CD14-positive monocyte (primary cell): ENCODE data around the gene PYURF. TPM values are rescaled to one million over a fixed set of nuclear protein-coding genes. Genes with fewer than 3 reads are reported as not detected.

Experiments
- DNase-seq, 3 donors: peaks; one replicate each; pipeline ENCODE4 v3.0.0-alpha.2; 2011 to 2022
- H2AFZ ChIP-seq: 2 replicates; pipeline ENCODE4 v1.6.0; 2012; ENCODE audit warnings: mild to moderate bottlenecking, low read depth, low read length, inconsistent platforms; ENCODE audit not compliant: insufficient read depth, poor library complexity, severe bottlenecking
- H3K27ac ChIP-seq, 2 donors: 1 replicate in 1 of 2; 2 replicates in 1 of 2; pipeline ENCODE4 v1.5.1; 2012 to 2013; ENCODE audit warnings: low read length in 2 of 2, control low read depth in 1 of 2, inconsistent platforms in 1 of 2, low read depth in 1 of 2, mild to moderate bottlenecking in 1 of 2
- H3K27me3 ChIP-seq, 2 donors: one replicate each; pipeline versions ENCODE4 v1.6.0 to v1.6.1; 2011 to 2013; ENCODE audit warnings: low read length in 2 of 2; ENCODE audit not compliant: control insufficient read depth in 2 of 2, insufficient read depth in 2 of 2
- H3K36me3 ChIP-seq, 2 donors: replicated peaks in 1 of 2; 1 replicate in 1 of 2; 2 replicates in 1 of 2; pipeline versions ENCODE4 v1.5.1 to v1.6.1; 2012 to 2013; ENCODE audit warnings: low read length in 2 of 2, control low read depth in 1 of 2, inconsistent platforms in 1 of 2, mild to moderate bottlenecking in 1 of 2; ENCODE audit not compliant: insufficient read depth in 2 of 2, control insufficient read depth in 1 of 2
- H3K4me1 ChIP-seq, 2 donors: 1 replicate in 1 of 2; 2 replicates in 1 of 2; pipeline versions ENCODE4 v1.5.1 to v1.6.1; 2012 to 2013; ENCODE audit warnings: low read length in 2 of 2, control low read depth in 1 of 2, inconsistent platforms in 1 of 2, mild to moderate bottlenecking in 1 of 2, moderate library complexity in 1 of 2; ENCODE audit not compliant: insufficient read depth in 2 of 2, control insufficient read depth in 1 of 2
- H3K4me2 ChIP-seq: replicated peaks from 2 replicates; pipeline ENCODE3; 2012; ENCODE audit warnings: low read length, moderate library complexity, mild to moderate bottlenecking; ENCODE audit not compliant: poor library complexity, severe bottlenecking; ENCODE audit errors: extremely low read depth
- H3K4me3 ChIP-seq, 3 experiments: fragments of 200-600 bp in 1 of 3; sonication (generic) in 1 of 3; replicated peaks in 1 of 3; 1 replicate in 2 of 3; 2 replicates in 1 of 3; pipeline ENCODE4 v1.5.1; 2011 to 2013; ENCODE audit warnings: low read length in 3 of 3, mild to moderate bottlenecking in 3 of 3, control low read depth in 2 of 3, low read depth in 2 of 3, inconsistent platforms in 1 of 3, moderate library complexity in 1 of 3
- H3K79me2 ChIP-seq: 2 replicates; pipeline ENCODE4 v1.6.0; 2012; ENCODE audit warnings: mild to moderate bottlenecking, control low read depth, inconsistent platforms, low read length, moderate library complexity; ENCODE audit not compliant: insufficient read depth
- H3K9ac ChIP-seq: 2 replicates; pipeline ENCODE4 v1.6.0; 2017; ENCODE audit warnings: low read length, mild to moderate bottlenecking; ENCODE audit not compliant: insufficient read depth, poor library complexity, severe bottlenecking
- H3K9me3 ChIP-seq, 2 donors: replicated peaks in 1 of 2; 1 replicate in 1 of 2; 2 replicates in 1 of 2; pipeline versions ENCODE4 v1.5.1 to v1.6.1; 2012 to 2013; ENCODE audit warnings: low read length in 2 of 2, control low read depth in 1 of 2; ENCODE audit not compliant: control insufficient read depth in 1 of 2, insufficient read depth in 1 of 2
- H4K20me1 ChIP-seq: 2 replicates; pipeline ENCODE4 v1.6.0; 2012; ENCODE audit warnings: mild to moderate bottlenecking, low read length, control low read depth, moderate library complexity; ENCODE audit not compliant: insufficient read depth
- H3K27ac Mint-ChIP-seq, 7 donors: one replicate each; pipeline ENCODE4 v1.8.0; 2020; ENCODE audit warnings: mild to moderate bottlenecking in 7 of 7, mixed read lengths in 7 of 7, moderate library complexity in 6 of 7, inconsistent platforms in 2 of 7
- H3K27me3 Mint-ChIP-seq, 3 donors: one replicate each; pipeline ENCODE4 v1.8.0; 2021 to 2022; ENCODE audit warnings: low read depth in 3 of 3, mild to moderate bottlenecking in 3 of 3, mixed read lengths in 3 of 3, moderate library complexity in 3 of 3, inconsistent platforms in 1 of 3
- H3K36me3 Mint-ChIP-seq, 2 donors: one replicate each; pipeline ENCODE4 v1.8.0; 2020; ENCODE audit warnings: mixed read lengths in 2 of 2, inconsistent platforms in 1 of 2, mild to moderate bottlenecking in 1 of 2
- H3K4me1 Mint-ChIP-seq: one replicate; pipeline ENCODE4 v1.8.0; 2020; ENCODE audit warnings: mild to moderate bottlenecking, mixed read lengths
- H3K4me3 Mint-ChIP-seq, 2 donors: one replicate each; pipeline ENCODE4 v1.8.0; 2020; ENCODE audit warnings: mild to moderate bottlenecking in 2 of 2, mixed read lengths in 2 of 2, moderate library complexity in 1 of 2
- H3K9me3 Mint-ChIP-seq, 7 donors: one replicate each; pipeline ENCODE4 v1.8.0; 2020 to 2022; ENCODE audit warnings: mixed read lengths in 7 of 7, mild to moderate bottlenecking in 6 of 7, moderate library complexity in 6 of 7, inconsistent platforms in 2 of 7
- CTCF ChIP-seq: fragments of 200-600 bp; IDR thresholded peaks from one replicate; pipeline ENCODE4 v1.8.0; 2022; ENCODE audit warnings: antibody characterized with exemption, mild to moderate bottlenecking
- WGBS: methylation state at CpG from one replicate; pipeline ENCODE4 v1.1.5; 2013; ENCODE audit warnings: missing lambda C conversion rate; ENCODE audit not compliant: insufficient coverage; 5-methylcytosine and 5-hydroxymethylcytosine counted together
- intact Hi-C, 2 donors: fragments of 100-400 bp; cut with micrococcal nuclease; formaldehyde crosslinking; loops; one replicate each; pipeline versions ENCODE4 v1.15.0 to v1.15.1; 2023
- polyA plus RNA-seq, 3 donors: library from polyadenylated mRNA; depleted of rRNA in 1 of 3; unstranded in 2 of 3; stranded (reverse) in 1 of 3; fragments of 300-500 nt in 2 of 3; fragments of >200 nt in 1 of 3; fragmentation: Illumina TruSeq in 2 of 3; gene quantifications; 1 replicate in 2 of 3; 2 replicates in 1 of 3; pipeline ENCODE4 v1.2.3, GENCODE V29; 2012 to 2021

The PYURF gene
- polyA plus RNA-seq, 3 donors, result 18.8 to 227 (median 220) TPM

GRCh38 chr4:88522702-88523324 is 763 bp downstream of the PYURF start:
- Mint-ChIP-seq H3K4me3 (peak overlapping the region; percentile 94 to 95), H3K27me3 (peaks cover 0 to 2% (median 0%) of the 10 kb centered on the region in 3 donors), H3K36me3 (peaks cover 12 to 19% of the 10 kb centered on the region in 2 donors), H3K4me1 (peaks cover 17% of the 10 kb centered on the region), H3K9me3 (no peaks in the 10 kb centered on the region), H3K27ac (peak overlapping the region; percentile 63 to 89 (median 81))
- Histone ChIP-seq H3K36me3 (peaks cover 10 to 32% of the 10 kb centered on the region in 2 donors), H3K9ac (peak overlapping the region; percentile 88), H3K4me1 (peaks cover 17 to 26% of the 10 kb centered on the region in 2 donors), H2AFZ (peak overlapping the region; percentile 96), H4K20me1 (no peaks in the 10 kb centered on the region), H3K27ac (peak overlapping the region; percentile 75 to 85), H3K27me3 (no peaks in the 10 kb centered on the region), H3K4me2 (peak overlapping the region; percentile 99), H3K79me2 (peaks cover 30% of the 10 kb centered on the region), H3K4me3 (peak overlapping the region; percentile 69 to 97 (median 94)), H3K9me3 (no peaks in the 10 kb centered on the region)
- intact Hi-C loops, result no loop called here
- TF ChIP-seq CTCF, result no peak
- peak; percentile 3 to 16 (median 6) for DNase-seq
- WGBS, result under 1% methylated on average over 27 of the region's 28 CpGs

- peaks cover 13 to 20% of the 10 kb centered on the region in 2 donors for H3K4me1 ChIP-seq
- no peak for DNase-seq
- H3K9me3 Mint-ChIP-seq, result no peaks in the 10 kb centered on the region
- H3K9me3 ChIP-seq, result no peaks in the 10 kb centered on the region
- no peak for TF ChIP-seq CTCF
- peaks cover 30% of the 10 kb centered on the region for H3K79me2 ChIP-seq
- H3K4me2 ChIP-seq, result no peak overlapping the region
- peaks cover 0 to 2% (median 0%) of the 10 kb centered on the region in 3 donors for H3K27me3 Mint-ChIP-seq
- intact Hi-C loops, result loop anchor here (10.0 kb wide), 2 partner anchors 154 to 484 kb away; no protein-coding TSS in a partner anchor
- peaks cover 14% of the 10 kb centered on the region for H3K4me1 Mint-ChIP-seq
- H4K20me1 ChIP-seq, result no peaks in the 10 kb centered on the region
- no peak overlapping the region for H3K27ac ChIP-seq
- no peaks in the 10 kb centered on the region for H3K27me3 ChIP-seq
- H3K4me3 Mint-ChIP-seq, result no peak overlapping the region
- H3K4me3 ChIP-seq, result no peak overlapping the region
- WGBS, result 95% methylated on average over 4 of the region's 6 CpGs
- H2AFZ ChIP-seq, result no peak overlapping the region
- H3K36me3 Mint-ChIP-seq, result peaks cover 12 to 19% of the 10 kb centered on the region in 2 donors
- H3K36me3 ChIP-seq, result peaks cover 10 to 32% of the 10 kb centered on the region in 2 donors
- no peak overlapping the region for H3K9ac ChIP-seq
- peak overlapping the region in 1 of 7 donors; percentile 32 for H3K27ac Mint-ChIP-seq
Measured at GRCh38 chr4:88518911-88519310, 4.7 kb downstream of the PYURF start.
